Breast epithelium (tissue), 4 donors: ENCODE measurements around the gene GTPBP8. TPM values are rescaled to one million over a fixed set of nuclear protein-coding genes. Genes with fewer than 3 reads are reported as not detected.

Experiments
- DNase-seq, 2 donors: peaks; one replicate each; pipeline ENCODE4 v3.0.0-alpha.2; 2019; ENCODE audit warnings: low spot score in 2 of 2
- H3K27ac ChIP-seq, 2 donors: fragments of 200-600 bp; sonication (generic) in 1 of 2; one replicate each; pipeline ENCODE4 v1.5.1; 2016 to 2019; ENCODE audit warnings: mild to moderate bottlenecking in 1 of 2
- H3K27me3 ChIP-seq, 2 donors: fragments of 200-600 bp; sonication (generic) in 1 of 2; one replicate each; pipeline versions ENCODE4 v1.5.1 to v1.6.0; 2017 to 2019; ENCODE audit warnings: control low read depth in 1 of 2, mild to moderate bottlenecking in 1 of 2
- H3K36me3 ChIP-seq: fragments of 200-600 bp; one replicate; pipeline ENCODE4 v1.5.1; 2019
- H3K4me1 ChIP-seq, 2 donors: fragments of 200-600 bp; sonication (generic); one replicate each; pipeline ENCODE4 v1.5.1; 2016 to 2019; ENCODE audit warnings: control low read depth in 1 of 2
- H3K4me3 ChIP-seq, 3 donors: fragments of 200-600 bp; sonication (generic); 1 replicate in 2 of 3; 2 replicates in 1 of 3; pipeline ENCODE4 v1.5.1; 2016 to 2019; ENCODE audit warnings: mild to moderate bottlenecking in 3 of 3, moderate library complexity in 2 of 3
- H3K9me3 ChIP-seq, 2 donors: fragments of 200-600 bp; sonication (generic) in 1 of 2; one replicate each; pipeline ENCODE4 v1.5.1; 2016 to 2019; ENCODE audit warnings: control low read depth in 1 of 2
- CTCF ChIP-seq, 3 donors: fragments of 450-650 bp; IDR thresholded peaks; one replicate each; pipeline ENCODE4 v1.5.1; 2016 to 2017; ENCODE audit warnings: antibody characterized with exemption in 3 of 3, mild to moderate bottlenecking in 3 of 3, moderate library complexity in 3 of 3
- POLR2A ChIP-seq: fragments of 450-650 bp; IDR thresholded peaks from one replicate; pipeline ENCODE4 v1.6.1; 2016; ENCODE audit warnings: antibody characterized with exemption, mild to moderate bottlenecking, moderate library complexity
- POLR2AphosphoS5 ChIP-seq, 3 donors: sonication (generic); formaldehyde crosslinking; IDR thresholded peaks; one replicate each; pipeline ENCODE4 v1.6.1; 2017; ENCODE audit warnings: antibody characterized with exemption in 3 of 3
- intact Hi-C: fragments of 100-400 bp; cut with DNase I; formaldehyde crosslinking; loops from one replicate; pipeline ENCODE4 v1.15.1; 2023; ENCODE audit warnings: low total_unique reads
- total RNA-seq, 3 donors: library from RNA; depleted of rRNA; stranded (reverse); fragments of >200 nt; gene quantifications; one replicate each; pipeline ENCODE4 v1.1.0, GENCODE V29; 2016

The GTPBP8 gene
- total RNA-seq, 3 donors from 2014 or later: 23.4 to 32.8 (median 24.2) TPM

DNA sequence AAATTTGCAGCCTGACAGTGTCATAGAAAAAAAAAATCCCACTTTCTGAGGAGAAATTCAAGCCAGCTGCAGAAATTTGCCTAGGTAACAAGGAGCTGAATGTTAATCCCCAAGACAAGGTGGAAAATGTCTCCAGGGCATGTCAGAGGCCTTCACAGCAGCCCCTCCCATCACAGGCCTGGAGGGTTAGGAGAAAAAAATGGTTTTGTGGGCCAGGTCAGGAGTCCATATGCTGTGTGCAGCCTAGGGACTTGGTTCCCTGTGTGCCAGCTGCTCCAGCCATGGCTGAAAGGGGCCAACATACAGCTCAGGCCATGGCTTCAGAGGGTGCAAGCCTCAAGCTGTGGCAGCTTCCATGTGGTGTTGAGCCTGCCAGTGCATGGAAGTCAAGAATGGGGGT, 27.1 kb upstream of the GTPBP8 start:
- peaks cover 4 to 7% of the 10 kb centered on the region in 2 donors for H3K9me3 ChIP-seq
- no peaks in the 10 kb centered on the region for H3K27me3 ChIP-seq
- no peaks in the 10 kb centered on the region for H3K36me3 ChIP-seq
- H3K4me3 ChIP-seq: no peak overlapping the region
- no peak for DNase-seq
- intact Hi-C loops: no loop called here
- TF ChIP-seq CTCF (IDR thresholded peaks at IDR 0.05): no peak
- no peak for TF ChIP-seq POLR2AphosphoS5 (IDR thresholded peaks at IDR 0.05)
- no peak for TF ChIP-seq POLR2A
- no peaks in the 10 kb centered on the region for H3K4me1 ChIP-seq
- no peak overlapping the region for H3K27ac ChIP-seq

- no peaks in the 10 kb centered on the region for H3K36me3 ChIP-seq
- intact Hi-C loops: no loop called here
- H3K27ac ChIP-seq: no peak overlapping the region
- H3K4me1 ChIP-seq: no peaks in the 10 kb centered on the region
- no peaks in the 10 kb centered on the region for H3K27me3 ChIP-seq
- H3K4me3 ChIP-seq: no peak overlapping the region
- TF ChIP-seq POLR2A (no peak), POLR2AphosphoS5 (IDR thresholded peaks at IDR 0.05) (no peak), CTCF (IDR thresholded peaks at IDR 0.05) (no peak)
- no peak for DNase-seq
- H3K9me3 ChIP-seq: peaks cover 4 to 7% of the 10 kb centered on the region in 2 donors
Measured at GRCh38 chr3:112965656-112966055, 25.1 kb upstream of the GTPBP8 start.

- intact Hi-C loops: no loop called here
- TF ChIP-seq POLR2A (no peak), CTCF (IDR thresholded peaks at IDR 0.05) (no peak)
- Histone ChIP-seq H3K4me1 (no peaks in the 10 kb centered on the region), H3K27me3 (no peaks in the 10 kb centered on the region), H3K27ac (no peak overlapping the region), H3K9me3 (peaks cover 4 to 7% of the 10 kb centered on the region in 2 donors), H3K4me3 (no peak overlapping the region), H3K36me3 (no peaks in the 10 kb centered on the region)
- no peak for DNase-seq
Measured at GRCh38 chr3:112966633-112967032, 24.2 kb upstream of the GTPBP8 start.

DNA sequence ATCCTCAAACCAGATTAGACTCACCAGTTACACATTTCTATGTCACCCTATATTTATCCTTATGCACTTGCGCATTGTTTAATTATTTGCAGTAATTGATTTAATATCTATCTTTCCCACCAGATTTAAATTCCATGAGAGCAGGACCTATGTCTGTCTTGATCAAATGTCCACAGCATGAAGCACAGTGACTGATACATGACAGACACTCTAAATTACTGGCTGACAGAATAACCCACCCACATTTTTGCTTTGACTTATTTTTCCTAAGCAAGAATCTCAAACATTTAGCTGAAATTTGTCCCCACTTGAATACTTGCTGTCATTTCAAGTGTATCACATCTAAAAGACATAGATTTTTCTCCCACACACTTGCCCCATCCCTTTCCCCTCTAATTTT, 23.4 kb upstream of the GTPBP8 start:
- H3K4me1 ChIP-seq: no peaks in the 10 kb centered on the region
- no peak overlapping the region for H3K4me3 ChIP-seq
- no peak for DNase-seq
- peaks cover 4 to 7% of the 10 kb centered on the region in 2 donors for H3K9me3 ChIP-seq
- H3K36me3 ChIP-seq: no peaks in the 10 kb centered on the region
- intact Hi-C loops: no loop called here
- H3K27ac ChIP-seq: no peak overlapping the region
- no peak for TF ChIP-seq POLR2A
- TF ChIP-seq POLR2AphosphoS5 (IDR thresholded peaks at IDR 0.05): no peak
- no peak for TF ChIP-seq CTCF (IDR thresholded peaks at IDR 0.05)
- H3K27me3 ChIP-seq: no peaks in the 10 kb centered on the region

DNA sequence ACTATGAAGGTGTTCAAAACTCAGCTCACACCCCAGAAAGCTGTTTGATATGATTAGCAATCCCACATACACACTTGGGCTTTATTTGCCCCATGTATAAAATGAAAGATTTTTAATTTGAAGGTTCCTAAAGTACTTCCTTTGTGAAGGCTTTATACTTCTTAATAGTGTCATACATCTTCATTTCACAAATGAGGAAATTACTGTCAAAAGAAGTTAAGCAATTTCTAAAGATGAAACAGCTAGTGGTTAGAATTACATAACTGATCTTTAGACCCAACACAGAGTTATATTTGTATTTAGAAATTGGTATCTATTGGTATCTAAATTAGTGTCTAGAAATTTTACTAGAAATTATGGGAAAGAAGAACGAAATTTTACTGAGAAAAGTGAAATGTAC, 23.0 kb upstream of the GTPBP8 start:
- no peaks in the 10 kb centered on the region for H3K36me3 ChIP-seq
- H3K4me1 ChIP-seq: no peaks in the 10 kb centered on the region
- H3K9me3 ChIP-seq: peaks cover under 1 to 7% of the 10 kb centered on the region in 2 donors
- no peak for TF ChIP-seq POLR2AphosphoS5 (IDR thresholded peaks at IDR 0.05)
- TF ChIP-seq CTCF (IDR thresholded peaks at IDR 0.05): no peak
- TF ChIP-seq POLR2A: no peak
- H3K4me3 ChIP-seq: no peak overlapping the region
- H3K27me3 ChIP-seq: no peaks in the 10 kb centered on the region
- DNase-seq: no peak
- H3K27ac ChIP-seq: no peak overlapping the region
- intact Hi-C loops: no loop called here
